HEK293 (cell line): Measurements from ENCODE around the gene PAK4.

Experiments
- CTCF ChIA-PET: fragments of 350-600 bp; formaldehyde crosslinking; extraction: SDS; loops from one replicate; lab custom pipeline; 2021; ENCODE audit warnings: antibody characterized with exemption; lab: Yijun Ruan, JAX
- POLR2A ChIA-PET: fragments of 300-600 bp; formaldehyde crosslinking; extraction: SDS; loops from one replicate; lab custom pipeline; 2020; ENCODE audit warnings: antibody characterized with exemption, inconsistent platforms; lab: Yijun Ruan, JAX
- H3K27ac ChIP-seq: fragments of 200-500 bp; sonication (Bioruptor generic); 2 replicates; pipeline ENCODE4 v1.5.1; 2014; ENCODE audit warnings: low read depth, low read length, control low read depth, inconsistent platforms; ENCODE audit errors: extremely low read depth
- H3K36me3 ChIP-seq, 2 experiments: fragments of 200-500 bp in 1 of 2; sonication (Bioruptor generic) in 1 of 2; 1 replicate in 1 of 2; 2 replicates in 1 of 2; pipeline ENCODE4 v1.5.1; 2014 to 2017; ENCODE audit warnings: inconsistent platforms in 2 of 2, low read length in 2 of 2; ENCODE audit not compliant: control insufficient read depth in 2 of 2, insufficient read depth in 1 of 2
- H3K4me1 ChIP-seq: fragments of 200-500 bp; sonication (Bioruptor generic); 2 replicates; pipeline ENCODE4 v1.5.1; 2014; ENCODE audit warnings: mild to moderate bottlenecking, low read length, inconsistent platforms; ENCODE audit not compliant: control insufficient read depth, insufficient read depth
- H3K4me3 ChIP-seq: 2 replicates; pipeline ENCODE4 v1.5.1; 2011; ENCODE audit warnings: low read depth, mild to moderate bottlenecking, control low read depth, low read length, moderate library complexity
- H3K9me3 ChIP-seq: fragments of 200-500 bp; sonication (Bioruptor generic); 2 replicates; pipeline ENCODE4 v1.5.1; 2014; ENCODE audit warnings: low read depth, low read length, inconsistent platforms; ENCODE audit not compliant: control insufficient read depth, insufficient read depth
- ATF2 ChIP-seq: fragments of 450-650 bp; formaldehyde crosslinking; IDR thresholded peaks from 2 replicates; pipeline ENCODE4 v1.5.1; 2016; ENCODE audit warnings: missing biosample characterization, missing genetic modification characterization, low read depth
- EGR2 ChIP-seq: fragments of 450-650 bp; formaldehyde crosslinking; IDR thresholded peaks from 2 replicates; pipeline ENCODE4 v1.5.1; 2016; ENCODE audit warnings: low read depth, missing biosample characterization, missing genetic modification characterization
- FEZF1 ChIP-seq: fragments of 450-650 bp; formaldehyde crosslinking; IDR thresholded peaks from 2 replicates; pipeline ENCODE4 v1.5.1; 2016; ENCODE audit warnings: missing biosample characterization, missing genetic modification characterization
- GLIS1 ChIP-seq: fragments of 450-650 bp; formaldehyde crosslinking; IDR thresholded peaks from 2 replicates; pipeline ENCODE4 v1.5.1; 2016; ENCODE audit warnings: missing biosample characterization, missing genetic modification characterization
- HOXD13 ChIP-seq: sonication (generic); formaldehyde crosslinking; IDR thresholded peaks from 2 replicates; pipeline ENCODE4 v1.8.0; 2022; ENCODE audit warnings: missing genetic modification reagents, borderline replicate concordance
- KLF1 ChIP-seq: fragments of 450-650 bp; formaldehyde crosslinking; IDR thresholded peaks from 2 replicates; pipeline ENCODE4 v1.5.1; 2016; ENCODE audit warnings: missing biosample characterization, missing genetic modification characterization
- KLF7 ChIP-seq: fragments of 450-650 bp; formaldehyde crosslinking; IDR thresholded peaks from 2 replicates; pipeline ENCODE4 v1.5.1; 2016; ENCODE audit warnings: missing biosample characterization, missing genetic modification characterization, borderline replicate concordance
- PATZ1 ChIP-seq: fragments of 450-650 bp; formaldehyde crosslinking; IDR thresholded peaks from 2 replicates; pipeline ENCODE4 v1.5.1; 2016; ENCODE audit warnings: missing biosample characterization, missing genetic modification characterization
- PRDM2 ChIP-seq: fragments of 450-650 bp; formaldehyde crosslinking; IDR thresholded peaks from 2 replicates; pipeline ENCODE4 v1.5.1; 2016; ENCODE audit warnings: missing biosample characterization, missing genetic modification characterization, borderline replicate concordance
- SP2 ChIP-seq: fragments of 450-650 bp; formaldehyde crosslinking; IDR thresholded peaks from 2 replicates; pipeline ENCODE4 v1.5.1; 2016; ENCODE audit warnings: missing biosample characterization, missing genetic modification characterization
- SP3 ChIP-seq: fragments of 450-650 bp; formaldehyde crosslinking; IDR thresholded peaks from 2 replicates; pipeline ENCODE4 v1.5.1; 2016; ENCODE audit warnings: missing biosample characterization, missing genetic modification characterization
- ZBTB17 ChIP-seq: fragments of 450-650 bp; formaldehyde crosslinking; IDR thresholded peaks from 2 replicates; pipeline ENCODE4 v1.5.1; 2016; ENCODE audit warnings: missing biosample characterization, missing genetic modification characterization
- ZBTB44 ChIP-seq: fragments of 450-650 bp; IDR thresholded peaks from 2 replicates; pipeline ENCODE4 v1.5.1; 2018; ENCODE audit warnings: missing biosample characterization, mild to moderate bottlenecking, missing genetic modification characterization
- ZBTB8A ChIP-seq: fragments of 450-650 bp; formaldehyde crosslinking; IDR thresholded peaks from 2 replicates; pipeline ENCODE4 v1.5.1; 2016; ENCODE audit warnings: missing biosample characterization, missing genetic modification characterization
- ZFHX2 ChIP-seq: fragments of 450-650 bp; formaldehyde crosslinking; conservative IDR thresholded peaks from 2 replicates; pipeline ENCODE4 v1.5.1; 2016; ENCODE audit warnings: missing biosample characterization, missing genetic modification characterization
- ZIC2 ChIP-seq: fragments of 450-650 bp; formaldehyde crosslinking; IDR thresholded peaks from 2 replicates; pipeline ENCODE4 v1.5.1; 2016; ENCODE audit warnings: missing biosample characterization, missing genetic modification characterization
- ZNF223 ChIP-seq: fragments of 450-650 bp; formaldehyde crosslinking; IDR thresholded peaks from 2 replicates; pipeline ENCODE4 v1.5.1; 2016; ENCODE audit warnings: missing biosample characterization, missing genetic modification characterization
- ZNF266 ChIP-seq: fragments of 450-650 bp; formaldehyde crosslinking; IDR thresholded peaks from 2 replicates; pipeline ENCODE4 v1.5.1; 2016; ENCODE audit warnings: missing biosample characterization, missing genetic modification characterization, low read depth
- ZNF274 ChIP-seq, 2 experiments: fragments of 200-500 bp in 1 of 2; fragments of 450-650 bp in 1 of 2; sonication (Bioruptor generic) in 1 of 2; formaldehyde crosslinking in 1 of 2; IDR thresholded peaks; 2 replicates each; pipeline versions ENCODE4 v1.5.1 to v1.6.1; 2014 to 2016; ENCODE audit warnings: borderline replicate concordance in 1 of 2, inconsistent platforms in 1 of 2, low read length in 1 of 2, missing biosample characterization in 1 of 2, missing genetic modification characterization in 1 of 2
- ZNF37A ChIP-seq: fragments of 450-650 bp; IDR thresholded peaks from 2 replicates; pipeline ENCODE4 v1.5.1; 2018; ENCODE audit warnings: missing biosample characterization, missing genetic modification characterization
- ZNF48 ChIP-seq: fragments of 450-650 bp; formaldehyde crosslinking; IDR thresholded peaks from 2 replicates; pipeline ENCODE4 v1.5.1; 2016; ENCODE audit warnings: missing biosample characterization, missing genetic modification characterization
- ZNF639 ChIP-seq: fragments of 450-650 bp; formaldehyde crosslinking; IDR thresholded peaks from 2 replicates; pipeline ENCODE4 v1.5.1; 2016; ENCODE audit warnings: missing biosample characterization, missing genetic modification characterization
- ZNF785 ChIP-seq: fragments of 450-650 bp; formaldehyde crosslinking; IDR thresholded peaks from 2 replicates; pipeline ENCODE4 v1.5.1; 2016; ENCODE audit warnings: missing biosample characterization, missing genetic modification characterization

Gene PAK4

GRCh38 chr19:39156326-39157230, 31.0 kb downstream of the PAK4 start:
- Histone ChIP-seq H3K9me3 (no peaks in the 10 kb centered on the region), H3K36me3 (peaks cover 3 to 6% of the 10 kb centered on the region in 2 experiments; a peak in 2 of 3 replicates), H3K4me3 (no peak overlapping the region), H3K4me1 (peaks cover 23% of the 10 kb centered on the region), H3K27ac (no peak overlapping the region; the same call in 1 of the 2 replicates)
- CTCF ChIA-PET: interaction anchor here (1.1 to 1.2 kb wide), 2 partner anchors 34 to 376 kb away, joined by 3 to 4 read pairs; partner anchors contain the start of gene EID2B
- POLR2A ChIA-PET: interaction anchor here (1.0 to 1.2 kb wide), 2 partner anchors 27 to 34 kb away, joined by 3 to 4 read pairs; no protein-coding TSS in a partner anchor
- peak; percentile 84 for TF ChIP-seq GLIS1 (tag by site-specific recombination)
- peak; percentile 58; the same call in 1 of the 2 replicates for TF ChIP-seq EGR2 (tag by site-specific recombination)
- 0 out of 2 replicates have a peak, but pooled peaks have one; percentile 59 for TF ChIP-seq PRDM2 (tag by site-specific recombination)
- TF ChIP-seq ZNF48 (tag by site-specific recombination): no peak
- peak; percentile 74 for TF ChIP-seq PATZ1 (tag by site-specific recombination)
- TF ChIP-seq ZIC2 (tag by site-specific recombination): peak; percentile 94
- no peak for TF ChIP-seq ATF2 (tag by site-specific recombination)
- no peak for TF ChIP-seq ZNF274 (IDR thresholded peaks at IDR 0.05; ENCODE audit: low read length)
- no peak for TF ChIP-seq ZNF274 (tag by site-specific recombination; IDR thresholded peaks at IDR 0.05; ENCODE audit: borderline replicate concordance)
- 0 out of 2 replicates have a peak, but pooled peaks have one; percentile 12 for TF ChIP-seq ZNF266 (tag by site-specific recombination)
- no peak for TF ChIP-seq ZNF37A (tag by site-specific recombination)
- TF ChIP-seq ZBTB17 (tag by site-specific recombination): 0 out of 2 replicates have a peak, but pooled peaks have one; percentile 13
- peak; percentile 84 for TF ChIP-seq KLF1 (tag by site-specific recombination)
- TF ChIP-seq ZBTB8A (tag by site-specific recombination): peak; percentile 55
- TF ChIP-seq ZNF223 (tag by site-specific recombination): 0 out of 2 replicates have a peak, but pooled peaks have one; percentile 42
- no peak for TF ChIP-seq KLF7
- TF ChIP-seq SP2 (tag by site-specific recombination): peak; percentile 93
- peak; percentile 76 for TF ChIP-seq ZFHX2
- TF ChIP-seq HOXD13 (CRISPR knock-in tag): no peak
- no peak for TF ChIP-seq FEZF1 (tag by site-specific recombination)
- TF ChIP-seq ZNF639 (tag by site-specific recombination): no peak
- peak; percentile 84; the same call in 1 of the 2 replicates for TF ChIP-seq SP3 (tag by site-specific recombination)
- no peak for TF ChIP-seq ZBTB44 (tag by site-specific recombination)
- no peak for TF ChIP-seq ZNF785 (tag by site-specific recombination)
